ENCODE measurements around the gene PDE7B. TPM values are rescaled to one million over a fixed set of nuclear protein-coding genes. Genes with fewer than 3 reads are reported as not detected.
A peak's percentile ranks its signal among the peaks of the same experiment; 100 is the strongest.

The PDE7B gene
- total and polyA plus RNA-seq, 4 donors, result 1.0 to 6.9 (median 3.8) TPM

- Histone ChIP-seq H3K36me3 (ENCODE audit: control insufficient read depth in 1 of 2, insufficient read depth in 2 of 2, low read length in 1 of 2) (no peaks in the 10 kb centered on the region), H3K9me3 (ENCODE audit: control insufficient read depth, low read length) (no peaks in the 10 kb centered on the region), H3K27ac (ENCODE audit: low read depth in 1 of 2, low read length in 2 of 2) (no peak overlapping the region), H3K4me3 (ENCODE audit: low read length in 2 of 2) (no peak overlapping the region), H3K27me3 (ENCODE audit: control insufficient read depth in 1 of 2, insufficient read depth in 2 of 2, low read length in 1 of 2) (no peaks in the 10 kb centered on the region), H3K4me1 (ENCODE audit: control insufficient read depth in 1 of 2, insufficient read depth in 2 of 2, low read length in 2 of 2) (no peaks in the 10 kb centered on the region)
- no peak for DNase-seq
- ATAC-seq (ENCODE audit: low FRiP score), result no peak
- intact Hi-C loops (cut with DNase I), result no loop called here
Measured at GRCh38 chr6:135888818-135889217, 37.3 kb downstream of the PDE7B start.

DNA sequence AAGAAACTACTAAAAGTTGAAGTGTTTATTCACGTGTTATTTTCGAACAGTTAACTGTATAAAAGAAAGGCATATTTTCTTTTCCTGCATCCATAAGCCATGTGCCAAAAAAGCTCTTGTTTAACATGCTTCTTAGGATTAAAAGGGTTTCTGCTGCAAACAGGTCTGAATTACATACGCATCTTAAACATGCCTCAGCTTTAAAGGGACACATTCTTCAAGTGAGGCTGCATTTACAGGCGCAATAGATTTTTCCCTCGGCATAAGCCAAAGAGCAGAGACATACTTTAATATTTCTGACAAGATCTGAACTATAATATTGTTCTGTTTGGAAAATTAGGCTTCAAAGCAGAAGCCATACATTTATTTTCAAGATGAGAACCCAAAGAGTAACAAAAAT lies 39.4 kb downstream of the PDE7B start:
- Histone ChIP-seq H3K4me1 (ENCODE audit: control insufficient read depth in 1 of 2, insufficient read depth in 2 of 2, low read length in 2 of 2) (no peaks in the 10 kb centered on the region), H3K27ac (ENCODE audit: low read depth in 1 of 2, low read length in 2 of 2) (no peak overlapping the region), H3K9me3 (ENCODE audit: control insufficient read depth, low read length) (no peaks in the 10 kb centered on the region), H3K27me3 (ENCODE audit: control insufficient read depth in 1 of 2, insufficient read depth in 2 of 2, low read length in 1 of 2) (no peaks in the 10 kb centered on the region), H3K36me3 (ENCODE audit: control insufficient read depth in 1 of 2, insufficient read depth in 2 of 2, low read length in 1 of 2) (no peaks in the 10 kb centered on the region), H3K4me3 (ENCODE audit: low read length in 2 of 2) (no peak overlapping the region)
- intact Hi-C loops (cut with DNase I), result no loop called here
- WGBS, 2 donors, result 55 to 70% methylated on average over 5 of the region's 5 CpGs
- no peak for DNase-seq
- no peak for ATAC-seq (ENCODE audit: low FRiP score)

GRCh38 chr6:135891710-135892109 lies 40.2 kb downstream of the PDE7B start:
- no peak for ATAC-seq (ENCODE audit: low FRiP score)
- no peak overlapping the region for H3K4me3 ChIP-seq (ENCODE audit: low read length in 2 of 2)
- no peaks in the 10 kb centered on the region for H3K9me3 ChIP-seq (ENCODE audit: control insufficient read depth, low read length)
- no peaks in the 10 kb centered on the region for H3K36me3 ChIP-seq (ENCODE audit: control insufficient read depth in 1 of 2, insufficient read depth in 2 of 2, low read length in 1 of 2)
- no peaks in the 10 kb centered on the region for H3K4me1 ChIP-seq (ENCODE audit: control insufficient read depth in 1 of 2, insufficient read depth in 2 of 2, low read length in 2 of 2)
- no peaks in the 10 kb centered on the region for H3K27me3 ChIP-seq (ENCODE audit: control insufficient read depth in 1 of 2, insufficient read depth in 2 of 2, low read length in 1 of 2)
- H3K27ac ChIP-seq (ENCODE audit: low read depth in 1 of 2, low read length in 2 of 2), result no peak overlapping the region
- intact Hi-C loops (cut with DNase I), result no loop called here
- DNase-seq, result no peak

- intact Hi-C loops (cut with DNase I), result no loop called here
- Histone ChIP-seq H3K4me1 (ENCODE audit: control insufficient read depth in 1 of 2, insufficient read depth in 2 of 2, low read length in 2 of 2) (no peaks in the 10 kb centered on the region), H3K4me3 (ENCODE audit: low read length in 2 of 2) (no peak overlapping the region), H3K27me3 (ENCODE audit: control insufficient read depth in 1 of 2, insufficient read depth in 2 of 2, low read length in 1 of 2) (no peaks in the 10 kb centered on the region), H3K9me3 (ENCODE audit: control insufficient read depth, low read length) (no peaks in the 10 kb centered on the region), H3K27ac (ENCODE audit: low read depth in 1 of 2, low read length in 2 of 2) (no peak overlapping the region), H3K36me3 (ENCODE audit: control insufficient read depth in 1 of 2, insufficient read depth in 2 of 2, low read length in 1 of 2) (no peaks in the 10 kb centered on the region)
- ATAC-seq (ENCODE audit: low FRiP score) (no peak), DNase-seq (no peak)
- WGBS, 2 donors, result 91 to 96% methylated on average over 8 of the region's 8 CpGs
Measured at GRCh38 chr6:135895231-135895911, 43.9 kb downstream of the PDE7B start.

DNA sequence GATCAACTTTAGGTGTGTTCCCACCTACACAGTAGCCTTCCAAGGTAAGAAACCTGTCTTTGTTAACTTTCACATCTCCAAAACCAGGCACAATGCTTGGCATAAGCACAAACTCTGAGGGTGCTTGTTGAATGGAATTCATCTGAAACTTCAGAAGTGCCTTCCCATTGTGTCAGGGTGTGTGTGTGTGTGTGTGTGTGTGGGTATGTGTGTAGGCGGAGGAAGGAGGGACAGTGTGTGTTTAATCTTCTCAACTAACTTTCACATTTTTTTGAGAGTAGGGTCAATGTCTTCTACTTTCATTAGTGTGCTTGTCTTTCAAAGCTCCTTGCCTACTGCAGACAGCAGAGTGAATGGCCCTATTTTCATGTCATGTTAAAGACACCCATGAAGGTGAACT lies 45.6 kb downstream of the PDE7B start:
- H3K4me1 ChIP-seq (ENCODE audit: control insufficient read depth in 1 of 2, insufficient read depth in 2 of 2, low read length in 2 of 2), result no peaks in the 10 kb centered on the region
- H3K27me3 ChIP-seq (ENCODE audit: control insufficient read depth in 1 of 2, insufficient read depth in 2 of 2, low read length in 1 of 2), result no peaks in the 10 kb centered on the region
- H3K36me3 ChIP-seq (ENCODE audit: control insufficient read depth in 1 of 2, insufficient read depth in 2 of 2, low read length in 1 of 2), result no peaks in the 10 kb centered on the region
- ATAC-seq (ENCODE audit: low FRiP score) (no peak), DNase-seq (no peak)
- intact Hi-C loops (cut with DNase I), result no loop called here
- WGBS, 2 donors, result 93 to 97% methylated on average over 1 of the region's 1 CpG
- no peak overlapping the region for H3K27ac ChIP-seq (ENCODE audit: low read depth in 1 of 2, low read length in 2 of 2)
- H3K4me3 ChIP-seq (ENCODE audit: low read length in 2 of 2), result no peak overlapping the region
- H3K9me3 ChIP-seq (ENCODE audit: control insufficient read depth, low read length), result no peaks in the 10 kb centered on the region

DNA sequence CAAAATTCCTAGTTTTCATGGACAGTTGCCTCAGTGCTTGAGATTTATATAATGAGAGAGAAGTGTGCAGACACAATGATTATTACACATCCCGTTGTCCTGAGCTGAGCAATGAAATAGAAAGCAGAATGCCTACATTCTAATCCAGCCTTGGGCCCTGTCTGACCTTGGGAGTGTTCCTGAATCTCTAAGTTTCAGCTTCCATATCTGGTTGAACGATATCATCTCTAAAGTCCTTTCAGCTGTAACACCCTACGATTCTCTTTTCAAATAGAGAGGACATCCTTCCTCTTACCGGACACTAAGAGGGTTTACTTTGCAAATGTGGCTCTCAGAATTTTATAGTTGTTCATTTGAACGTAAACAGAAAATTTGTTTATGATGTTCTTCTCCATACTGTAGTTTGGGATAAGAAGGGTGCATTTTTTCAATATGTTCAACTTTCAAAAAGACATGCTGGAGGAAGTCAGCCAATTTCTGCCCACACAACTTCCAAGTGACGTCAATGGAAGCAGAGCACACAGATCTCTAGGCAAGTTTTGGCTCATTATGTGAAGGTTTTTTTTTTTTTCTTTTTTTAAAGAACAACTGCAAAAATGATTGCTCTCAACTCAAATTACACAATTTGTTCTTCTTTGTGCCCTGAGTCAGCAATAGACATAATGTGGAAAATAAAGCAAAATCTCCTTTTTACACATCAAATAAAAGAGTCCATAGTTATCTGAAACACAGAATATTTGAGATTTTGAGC lies 50.4 kb downstream of the PDE7B start:
- H3K27me3 ChIP-seq (ENCODE audit: control insufficient read depth in 1 of 2, insufficient read depth in 2 of 2, low read length in 1 of 2), result no peaks in the 10 kb centered on the region
- DNase-seq, result peak in 1 of 2 donors; percentile 57
- peak; percentile 74 for ATAC-seq (ENCODE audit: low FRiP score)
- no peak overlapping the region for H3K4me3 ChIP-seq (ENCODE audit: low read length in 2 of 2)
- no peaks in the 10 kb centered on the region for H3K4me1 ChIP-seq (ENCODE audit: control insufficient read depth in 1 of 2, insufficient read depth in 2 of 2, low read length in 2 of 2)
- no peak overlapping the region for H3K27ac ChIP-seq (ENCODE audit: low read depth in 1 of 2, low read length in 2 of 2)
- 35 to 39% methylated on average over 6 of the region's 6 CpGs for WGBS, 2 donors
- intact Hi-C loops (cut with DNase I), result no loop called here
- no peaks in the 10 kb centered on the region for H3K9me3 ChIP-seq (ENCODE audit: control insufficient read depth, low read length)
- no peaks in the 10 kb centered on the region for H3K36me3 ChIP-seq (ENCODE audit: control insufficient read depth in 1 of 2, insufficient read depth in 2 of 2, low read length in 1 of 2)

- H3K9me3 ChIP-seq (ENCODE audit: control insufficient read depth, low read length), result no peaks in the 10 kb centered on the region
- H3K27me3 ChIP-seq (ENCODE audit: control insufficient read depth in 1 of 2, insufficient read depth in 2 of 2, low read length in 1 of 2), result no peaks in the 10 kb centered on the region
- H3K4me3 ChIP-seq (ENCODE audit: low read length in 2 of 2), result no peak overlapping the region
- ATAC-seq (ENCODE audit: low FRiP score), result no peak
- H3K4me1 ChIP-seq (ENCODE audit: control insufficient read depth in 1 of 2, insufficient read depth in 2 of 2, low read length in 2 of 2), result no peaks in the 10 kb centered on the region
- intact Hi-C loops (cut with DNase I), result no loop called here
- H3K36me3 ChIP-seq (ENCODE audit: control insufficient read depth in 1 of 2, insufficient read depth in 2 of 2, low read length in 1 of 2), result no peaks in the 10 kb centered on the region
- DNase-seq, result no peak
- H3K27ac ChIP-seq (ENCODE audit: low read depth in 1 of 2, low read length in 2 of 2), result no peak overlapping the region
- 55 to 60% methylated on average over 2 of the region's 2 CpGs for WGBS, 2 donors
Measured at GRCh38 chr6:135902756-135903331, 51.3 kb downstream of the PDE7B start.

DNA sequence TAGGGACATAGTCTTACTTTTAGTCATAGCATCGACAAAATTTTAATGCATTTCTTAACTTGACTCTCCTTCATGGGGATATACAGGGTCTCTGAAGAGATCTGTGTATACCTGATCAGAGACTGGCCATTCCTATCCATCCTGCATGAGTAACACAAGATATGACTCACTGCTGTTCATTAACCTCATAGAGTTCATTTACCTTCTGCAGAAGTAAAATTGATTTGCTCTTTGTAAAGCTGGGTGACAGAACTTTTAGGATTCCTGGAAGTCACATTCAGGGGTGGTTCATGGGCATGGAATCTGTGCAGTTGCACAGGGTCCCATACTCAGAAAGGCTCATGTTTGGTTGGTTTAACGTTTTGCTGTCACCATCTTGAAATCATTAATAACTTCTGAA lies 53.2 kb downstream of the PDE7B start:
- 69 to 96% methylated on average over 2 of the region's 2 CpGs for WGBS, 2 donors
- intact Hi-C loops (cut with DNase I), result no loop called here
- ATAC-seq (ENCODE audit: low FRiP score) (no peak), DNase-seq (no peak)
- no peaks in the 10 kb centered on the region for H3K4me1 ChIP-seq (ENCODE audit: control insufficient read depth in 1 of 2, insufficient read depth in 2 of 2, low read length in 2 of 2)
- no peaks in the 10 kb centered on the region for H3K9me3 ChIP-seq (ENCODE audit: control insufficient read depth, low read length)
- H3K27me3 ChIP-seq (ENCODE audit: control insufficient read depth in 1 of 2, insufficient read depth in 2 of 2, low read length in 1 of 2), result no peaks in the 10 kb centered on the region
- H3K27ac ChIP-seq (ENCODE audit: low read depth in 1 of 2, low read length in 2 of 2), result no peak overlapping the region
- no peaks in the 10 kb centered on the region for H3K36me3 ChIP-seq (ENCODE audit: control insufficient read depth in 1 of 2, insufficient read depth in 2 of 2, low read length in 1 of 2)
- no peak overlapping the region for H3K4me3 ChIP-seq (ENCODE audit: low read length in 2 of 2)
